Endothelial cell of umbilical vein (primary cell): Measurements from ENCODE around the gene FNBP1L. TPM values are rescaled to one million over a fixed set of nuclear protein-coding genes. Genes with fewer than 3 reads are reported as not detected.

ENCODE experiments used
- BruUV-seq: library from RNA; stranded (reverse); fragments of 400-500 nt; replicated peaks from 2 replicates; lab custom pipeline; 2021; lab: Mats Ljungman, UMichigan
- CTCF ChIA-PET: fragments of 300-600, 350-600 bp; sonication (Branson Sonifier 250); formaldehyde crosslinking; loops from one replicate; lab custom pipeline; 2021; ENCODE audit warnings: antibody characterized with exemption, inconsistent platforms; lab: Charles Lee
- POLR2A ChIA-PET: fragments of 300-600, 350-600 bp; sonication (Branson Sonifier 250); formaldehyde crosslinking; loops from one replicate; lab custom pipeline; 2021; ENCODE audit warnings: antibody characterized with exemption, inconsistent platforms; lab: Charles Lee
- DNase-seq: peaks from one replicate; pipeline ENCODE4 v3.0.0-alpha.2; 2011; ENCODE audit warnings: low read depth, low spot score
- FAIRE-seq: peaks from 2 replicates; lab custom pipeline; 2011; peaks lifted over from hg19 to GRCh38; lab: Jason Lieb, UNC
- H2AFZ ChIP-seq: 2 replicates; pipeline ENCODE4 v1.6.0; 2012; ENCODE audit warnings: low read depth, low read length, control low read depth, inconsistent platforms
- H3K27ac ChIP-seq: 2 replicates; pipeline ENCODE4 v1.5.1; 2011; ENCODE audit warnings: low read depth, mild to moderate bottlenecking, control low read depth, low read length, moderate library complexity; ENCODE audit not compliant: insufficient read depth
- H3K27me3 ChIP-seq, 2 experiments: 2 replicates each; pipeline versions ENCODE4 v1.6.0 to v1.6.1; 2011; ENCODE audit warnings: low read length in 2 of 2, mixed read lengths in 1 of 2; ENCODE audit not compliant: control insufficient read depth in 2 of 2, insufficient read depth in 2 of 2
- H3K36me3 ChIP-seq, 2 experiments: 2 replicates in 1 of 2; 3 replicates in 1 of 2; pipeline ENCODE4 v1.5.1; 2011; ENCODE audit warnings: low read length in 2 of 2, mild to moderate bottlenecking in 1 of 2, moderate library complexity in 1 of 2; ENCODE audit not compliant: control insufficient read depth in 2 of 2, insufficient read depth in 2 of 2; ENCODE audit errors: extremely low read depth in 1 of 2
- H3K4me1 ChIP-seq: 3 replicates; pipeline ENCODE4 v1.5.1; 2011; ENCODE audit warnings: mild to moderate bottlenecking, low read length; ENCODE audit not compliant: control insufficient read depth, insufficient read depth; ENCODE audit errors: extremely low read depth
- H3K4me2 ChIP-seq: 2 replicates; pipeline ENCODE4 v1.6.1; 2011; ENCODE audit warnings: low read length, control low read depth, mixed read lengths; ENCODE audit not compliant: insufficient read depth
- H3K4me3 ChIP-seq, 3 experiments: fragments of 200-600 bp in 1 of 3; sonication (generic), shearing (Covaris generic) in 1 of 3; replicated peaks in 1 of 3; 2 replicates each; pipeline ENCODE4 v1.5.1; 2011 to 2016; ENCODE audit warnings: control low read depth in 3 of 3, low read length in 3 of 3, mild to moderate bottlenecking in 2 of 3, inconsistent platforms in 1 of 3, low read depth in 1 of 3, moderate library complexity in 1 of 3; ENCODE audit not compliant: insufficient read depth in 1 of 3
- H3K79me2 ChIP-seq: 2 replicates; pipeline ENCODE4 v1.6.0; 2012; ENCODE audit warnings: low read length, inconsistent platforms; ENCODE audit not compliant: control insufficient read depth, insufficient read depth
- H3K9ac ChIP-seq: replicated peaks from 2 replicates; pipeline ENCODE3; 2011; ENCODE audit warnings: low read length, control low read depth; ENCODE audit not compliant: insufficient read depth; ENCODE audit errors: extremely low read depth
- H3K9me1 ChIP-seq: replicated peaks from 3 replicates; pipeline ENCODE4 v1.6.0; 2011; ENCODE audit warnings: mild to moderate bottlenecking, low read length; ENCODE audit not compliant: control insufficient read depth, insufficient read depth; ENCODE audit errors: extremely low read depth
- H3K9me3 ChIP-seq: replicated peaks from 2 replicates; pipeline ENCODE4 v1.5.1; 2012; ENCODE audit warnings: low read length, inconsistent platforms; ENCODE audit not compliant: control insufficient read depth, insufficient read depth
- H4K20me1 ChIP-seq: replicated peaks from 2 replicates; pipeline ENCODE3; 2011; ENCODE audit warnings: mild to moderate bottlenecking, low read length; ENCODE audit not compliant: control insufficient read depth, insufficient read depth; ENCODE audit errors: extremely low read depth
- EZH2 ChIP-seq: IDR thresholded peaks from 2 replicates; pipeline ENCODE4 v1.6.1; 2012; ENCODE audit warnings: borderline replicate concordance, low read depth, mild to moderate bottlenecking, moderate library complexity, low read length, inconsistent platforms; ENCODE audit not compliant: severe bottlenecking
- FOS ChIP-seq: IDR thresholded peaks from 2 replicates; pipeline ENCODE4 v1.6.1; 2011; ENCODE audit warnings: mild to moderate bottlenecking, low read length, moderate library complexity, borderline replicate concordance; ENCODE audit not compliant: insufficient read depth
- GATA2 ChIP-seq: IDR thresholded peaks from 2 replicates; pipeline ENCODE4 v1.7.0; 2011; ENCODE audit warnings: low read depth, mild to moderate bottlenecking, moderate library complexity, mixed read lengths, low read length; ENCODE audit not compliant: insufficient read length, insufficient read depth
- JUN ChIP-seq: IDR thresholded peaks from 2 replicates; pipeline ENCODE4 v1.6.1; 2011; ENCODE audit warnings: borderline replicate concordance, low read depth; ENCODE audit not compliant: insufficient read length, insufficient read depth
- MYC ChIP-seq: IDR thresholded peaks from one replicate; pipeline ENCODE4 v1.6.1; 2011; ENCODE audit warnings: mild to moderate bottlenecking, low read depth, low read length
- POLR2A ChIP-seq: IDR thresholded peaks from 2 replicates; pipeline ENCODE4 v1.6.1; 2012; ENCODE audit warnings: low read depth, mild to moderate bottlenecking, control low read depth, low read length
- dilution Hi-C: fragments of 300-500 bp; cut with MboI; formaldehyde crosslinking; loops from one replicate; pipeline ENCODE4 v1.15.0; 2019; ENCODE audit warnings: low sequenced_read_pairs; ENCODE audit not compliant: extremely low pct_ligation_motif_present
- intact Hi-C: fragments of 100-400 bp; cut with micrococcal nuclease; formaldehyde crosslinking; loops from one replicate; pipeline ENCODE4 v1.10.0; 2022
- polyA plus RNA-seq, 4 experiments: library from polyadenylated mRNA; depleted of rRNA in 3 of 4; stranded (reverse) in 3 of 4; unstranded in 1 of 4; fragments of >200 nt; gene quantifications; 2 replicates each; pipeline versions ENCODE4 v1.2.1 to v1.2.3, GENCODE V29; 2011 to 2012; ENCODE audit warnings: missing spikeins in 1 of 4
- total RNA-seq: library from RNA; stranded (reverse); gene quantifications from 2 replicates; pipeline ENCODE4 v1.2.3, GENCODE V29; 2021
- TF ChIP-seq, protein P1 (sequence below), 2 donors: IDR thresholded peaks; 1 replicate in 1 of 2; 2 replicates in 1 of 2; pipeline ENCODE4 v1.5.1; 2011; ENCODE audit warnings: low read length in 2 of 2, mild to moderate bottlenecking in 2 of 2, moderate library complexity in 2 of 2, control low read depth in 1 of 2, inconsistent platforms in 1 of 2, low read depth in 1 of 2; ENCODE audit not compliant: insufficient read depth in 1 of 2; ENCODE audit errors: extremely low read depth in 1 of 2
- TF ChIP-seq, protein P2 (sequence below): IDR thresholded peaks from 2 replicates; pipeline ENCODE4 v1.6.1; 2011; ENCODE audit not compliant: insufficient read depth, insufficient read length

The FNBP1L gene
- total and polyA plus RNA-seq, 2 donors (not counting 3 experiments of a cell fraction or from before 2014, with no cell fraction given): 28.1 to 56.4 TPM

DNA sequence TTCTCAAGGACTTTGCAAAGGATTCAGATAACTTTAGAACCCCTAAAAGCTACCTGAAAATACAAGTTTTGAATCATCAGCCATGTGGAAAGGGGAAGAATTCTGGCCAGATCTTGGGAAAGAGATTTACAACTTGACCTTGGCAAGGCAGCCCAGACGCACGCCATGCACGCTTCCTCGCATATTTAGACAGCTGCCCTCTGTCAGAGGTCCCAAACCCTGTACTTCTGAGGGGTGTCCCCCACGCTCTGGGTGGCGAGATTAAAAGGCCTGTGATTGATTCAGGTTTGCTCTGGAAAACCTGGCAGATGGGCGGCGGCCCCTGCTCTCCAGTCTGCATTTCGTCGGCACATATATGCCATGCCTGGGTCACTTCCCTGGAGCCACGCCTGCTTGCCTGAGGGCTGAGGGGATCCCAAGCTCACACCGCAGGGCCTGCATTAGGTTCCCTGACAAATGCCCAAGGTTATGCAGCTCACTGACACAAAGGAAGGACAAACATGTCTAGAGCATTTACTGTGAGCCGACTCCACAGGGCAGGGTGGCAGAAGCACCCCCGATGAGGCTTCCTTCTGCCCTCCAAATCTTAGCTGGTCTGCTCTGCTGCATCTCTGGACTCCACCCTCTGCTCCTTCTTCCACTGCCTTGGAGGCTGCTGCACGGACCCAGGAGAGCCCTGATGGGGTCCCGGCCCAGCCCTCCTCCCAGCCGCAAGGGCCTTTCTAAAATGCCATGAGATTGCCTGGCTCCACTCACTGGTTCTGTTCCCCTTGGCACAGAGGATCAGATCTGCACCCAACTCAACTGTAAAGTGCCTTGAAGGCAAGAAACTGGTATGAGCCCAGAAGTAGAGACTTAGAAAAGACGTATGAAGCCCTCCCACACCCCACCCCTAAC lies 129.9 kb downstream of the FNBP1L start:
- Histone ChIP-seq H3K36me3 (peaks cover 28 to 30% of the 10 kb centered on the region in 2 experiments), H3K9ac (no peak overlapping the region), H3K79me2 (peaks cover 25% of the 10 kb centered on the region), H3K9me3 (no peaks in the 10 kb centered on the region), H3K27me3 (no peaks in the 10 kb centered on the region), H3K4me1 (peaks cover 2% of the 10 kb centered on the region), H3K9me1 (no peaks in the 10 kb centered on the region), H2AFZ (no peak overlapping the region), H3K4me2 (no peak overlapping the region), H3K4me3 (no peak overlapping the region), H3K27ac (no peak overlapping the region), H4K20me1 (no peaks in the 10 kb centered on the region)
- intact Hi-C loops: no loop called here
- dilution Hi-C loops: no loop called here
- TF ChIP-seq JUN: no peak
- no peak for TF ChIP-seq POLR2A
- no peak for TF ChIP-seq FOS
- no peak for TF ChIP-seq GATA2
- no peak for TF ChIP-seq MYC
- TF ChIP-seq, protein P1, sequence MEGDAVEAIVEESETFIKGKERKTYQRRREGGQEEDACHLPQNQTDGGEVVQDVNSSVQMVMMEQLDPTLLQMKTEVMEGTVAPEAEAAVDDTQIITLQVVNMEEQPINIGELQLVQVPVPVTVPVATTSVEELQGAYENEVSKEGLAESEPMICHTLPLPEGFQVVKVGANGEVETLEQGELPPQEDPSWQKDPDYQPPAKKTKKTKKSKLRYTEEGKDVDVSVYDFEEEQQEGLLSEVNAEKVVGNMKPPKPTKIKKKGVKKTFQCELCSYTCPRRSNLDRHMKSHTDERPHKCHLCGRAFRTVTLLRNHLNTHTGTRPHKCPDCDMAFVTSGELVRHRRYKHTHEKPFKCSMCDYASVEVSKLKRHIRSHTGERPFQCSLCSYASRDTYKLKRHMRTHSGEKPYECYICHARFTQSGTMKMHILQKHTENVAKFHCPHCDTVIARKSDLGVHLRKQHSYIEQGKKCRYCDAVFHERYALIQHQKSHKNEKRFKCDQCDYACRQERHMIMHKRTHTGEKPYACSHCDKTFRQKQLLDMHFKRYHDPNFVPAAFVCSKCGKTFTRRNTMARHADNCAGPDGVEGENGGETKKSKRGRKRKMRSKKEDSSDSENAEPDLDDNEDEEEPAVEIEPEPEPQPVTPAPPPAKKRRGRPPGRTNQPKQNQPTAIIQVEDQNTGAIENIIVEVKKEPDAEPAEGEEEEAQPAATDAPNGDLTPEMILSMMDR (IDR thresholded peaks at IDR 0.05; ENCODE audit: extremely low read depth in 1 of 2, insufficient read depth in 1 of 2, low read depth in 1 of 2, low read length in 2 of 2): no peak
- TF ChIP-seq, protein P2, sequence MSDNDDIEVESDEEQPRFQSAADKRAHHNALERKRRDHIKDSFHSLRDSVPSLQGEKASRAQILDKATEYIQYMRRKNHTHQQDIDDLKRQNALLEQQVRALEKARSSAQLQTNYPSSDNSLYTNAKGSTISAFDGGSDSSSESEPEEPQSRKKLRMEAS: no peak
- TF ChIP-seq EZH2: no peak
- ChIA-PET CTCF (interaction anchor here (0.8 to 0.9 kb wide), 2 partner anchors 266 to 273 kb away, joined by 3 to 4 read pairs; no protein-coding TSS in a partner anchor), POLR2A (no interaction called here)
- BruUV-seq: no TSS peak
- FAIRE-seq (no peak), DNase-seq (no peak)
